ENCODE measurements around the gene NFE2L2.
"Not testable (repeated sequence)": the region's sequence is repeated elsewhere in the genome, so short reads cannot be mapped to it uniquely, and the experiment has no call there.

Gene NFE2L2

DNA sequence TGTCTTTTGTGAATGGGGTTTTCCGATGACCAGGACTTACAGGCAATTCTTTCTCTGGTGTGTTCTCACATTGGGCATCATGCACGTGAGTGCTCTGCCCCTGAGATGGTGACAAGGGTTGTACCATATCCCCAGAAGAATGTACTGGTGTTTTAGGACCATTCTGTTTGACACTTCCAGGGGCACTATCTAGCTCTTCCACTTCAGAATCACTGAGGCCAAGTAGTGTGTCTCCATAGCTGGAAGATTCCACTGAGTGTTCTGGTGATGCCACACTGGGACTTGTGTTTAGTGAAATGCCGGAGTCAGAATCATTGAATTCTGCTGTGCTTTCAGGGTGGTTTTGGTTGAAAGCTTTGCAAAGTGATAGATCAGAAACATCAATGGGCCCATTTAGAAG lies 33.3 kb downstream of the NFE2L2 start:
- no peak for DNase-seq

DNA sequence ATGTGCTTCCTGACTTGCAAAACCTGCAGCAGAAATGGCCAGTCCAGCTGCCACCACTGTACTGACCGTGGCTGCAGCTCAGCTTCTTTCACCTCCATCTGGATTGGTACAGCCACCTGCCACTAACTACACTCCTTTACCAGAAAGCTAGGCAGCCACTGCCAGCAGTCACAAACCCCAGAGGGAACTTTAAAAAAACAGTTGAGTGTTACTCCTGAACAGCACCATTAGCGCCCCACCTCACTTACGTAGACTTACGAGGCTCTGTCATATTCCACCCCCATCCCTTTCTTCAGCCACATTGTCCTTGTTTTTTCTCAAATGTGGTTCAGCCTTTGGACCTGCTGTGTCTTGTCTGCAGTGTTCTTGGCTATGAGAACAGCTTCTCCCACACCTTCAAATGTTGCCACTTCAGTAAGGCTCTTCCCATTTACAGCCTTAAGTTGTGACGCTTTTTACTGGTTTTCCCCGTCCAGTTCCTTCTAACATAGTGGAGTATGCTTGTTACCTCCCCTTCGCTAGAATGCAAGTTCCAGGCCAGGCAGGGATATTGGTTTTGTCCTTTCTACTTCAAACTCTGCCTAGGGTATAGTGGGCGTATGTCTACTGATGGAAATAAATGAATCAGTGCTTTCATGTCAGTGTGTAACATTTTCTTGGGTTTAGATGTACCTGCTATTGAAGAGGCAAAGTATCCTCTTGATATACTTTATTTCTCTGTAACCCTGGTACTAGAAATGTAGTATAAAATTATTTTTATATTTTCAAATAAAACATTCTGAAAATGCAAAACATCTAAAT lies 34.9 kb downstream of the NFE2L2 start:
- DNase-seq: no peak

DNA sequence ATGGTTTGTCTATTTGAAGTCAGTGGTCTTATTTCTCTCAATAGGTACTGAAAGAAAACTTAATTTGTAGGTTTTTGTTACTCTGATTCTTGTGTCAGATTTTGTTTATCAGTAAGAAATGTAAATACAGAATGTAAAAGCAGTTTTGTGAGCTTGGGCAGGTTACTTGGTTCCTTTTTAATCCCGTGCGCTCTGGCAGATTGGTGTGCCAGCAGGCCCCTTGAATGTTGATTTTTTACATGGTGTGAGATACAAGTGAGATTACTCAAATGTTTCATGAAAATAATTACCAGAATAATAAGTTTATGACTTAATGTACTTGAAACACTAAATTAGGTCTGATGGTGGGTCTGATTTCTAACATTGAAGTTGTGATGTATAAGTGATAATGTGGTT lies 38.6 kb downstream of the NFE2L2 start:
- no peak for DNase-seq

DNA sequence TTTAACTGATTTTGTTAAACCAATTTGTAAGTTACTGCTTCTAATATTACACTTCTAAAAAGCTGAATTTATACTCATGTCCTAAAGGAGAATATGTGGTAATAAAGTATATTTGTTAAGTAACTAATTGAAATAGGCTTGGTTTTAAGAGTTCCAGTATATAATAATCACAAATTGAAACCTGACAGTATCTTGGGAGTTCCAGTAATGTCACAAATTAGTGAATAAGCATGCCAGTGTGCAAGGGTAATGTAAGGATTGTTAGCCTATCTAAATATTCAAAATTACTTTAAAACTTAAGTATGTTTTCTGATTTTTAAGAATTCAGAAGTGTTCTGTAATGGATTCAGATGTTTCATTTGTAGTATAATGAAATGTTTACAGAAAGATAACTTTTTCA lies 41.1 kb downstream of the NFE2L2 start:
- not testable (repeated sequence) for DNase-seq

DNA sequence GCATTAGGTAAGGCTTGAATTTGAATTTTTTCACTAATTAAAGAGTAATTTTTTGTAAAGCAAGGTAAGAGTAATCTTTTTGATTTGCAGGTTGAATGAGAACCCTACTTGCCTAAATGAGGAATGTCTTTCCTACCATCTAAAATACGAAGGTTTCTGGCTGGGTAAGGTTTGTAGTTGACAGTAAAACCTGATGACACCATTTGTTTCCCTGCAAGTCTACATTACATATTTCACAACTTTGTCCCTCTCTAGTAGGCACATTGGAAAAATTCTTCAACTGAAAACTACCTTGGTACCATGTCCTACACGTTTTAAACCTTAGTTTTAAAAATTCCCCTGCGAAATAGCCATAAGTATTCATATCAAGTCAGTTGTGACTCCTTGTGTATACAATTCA lies 42.6 kb downstream of the NFE2L2 start:
- DNase-seq: no peak

DNA sequence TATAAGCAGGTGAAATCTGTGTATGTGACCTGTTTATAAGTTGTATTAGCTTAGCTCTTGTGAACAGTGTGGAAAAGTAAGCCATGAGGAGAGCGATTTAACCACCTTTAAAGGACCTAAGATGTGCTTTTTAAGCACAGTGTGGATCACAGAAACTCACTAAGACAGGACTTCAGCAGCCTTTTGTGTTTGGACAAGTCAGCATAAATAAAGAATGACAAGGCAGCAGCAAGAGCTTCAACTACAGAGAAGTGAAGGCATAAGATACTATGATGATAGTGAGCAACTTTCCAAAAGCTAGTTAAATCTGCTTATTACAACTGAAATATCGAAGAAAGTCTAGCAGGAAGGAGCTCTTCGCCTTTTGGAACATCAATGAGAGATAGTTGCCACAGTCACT lies 43.0 kb downstream of the NFE2L2 start:
- no peak for DNase-seq

DNA sequence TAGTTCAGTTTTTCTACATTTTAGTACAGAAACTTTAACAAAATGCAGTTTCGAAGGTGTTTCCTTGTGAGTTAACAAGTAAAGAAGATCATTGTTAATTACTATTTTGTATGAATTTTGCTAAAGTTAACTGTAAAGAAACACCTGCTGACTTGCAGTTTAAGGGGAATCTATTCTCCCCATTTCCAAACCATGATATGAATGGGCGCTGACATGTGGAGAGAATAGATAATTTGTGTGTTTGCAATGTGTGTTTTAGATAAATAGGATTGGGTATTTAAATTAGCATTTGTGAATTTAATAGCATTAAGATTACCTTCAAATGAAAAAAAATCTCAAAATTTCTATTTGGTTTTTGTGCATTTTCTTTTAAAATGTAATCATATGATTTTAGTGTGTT lies 44.7 kb downstream of the NFE2L2 start:
- not testable (repeated sequence) for DNase-seq

DNA sequence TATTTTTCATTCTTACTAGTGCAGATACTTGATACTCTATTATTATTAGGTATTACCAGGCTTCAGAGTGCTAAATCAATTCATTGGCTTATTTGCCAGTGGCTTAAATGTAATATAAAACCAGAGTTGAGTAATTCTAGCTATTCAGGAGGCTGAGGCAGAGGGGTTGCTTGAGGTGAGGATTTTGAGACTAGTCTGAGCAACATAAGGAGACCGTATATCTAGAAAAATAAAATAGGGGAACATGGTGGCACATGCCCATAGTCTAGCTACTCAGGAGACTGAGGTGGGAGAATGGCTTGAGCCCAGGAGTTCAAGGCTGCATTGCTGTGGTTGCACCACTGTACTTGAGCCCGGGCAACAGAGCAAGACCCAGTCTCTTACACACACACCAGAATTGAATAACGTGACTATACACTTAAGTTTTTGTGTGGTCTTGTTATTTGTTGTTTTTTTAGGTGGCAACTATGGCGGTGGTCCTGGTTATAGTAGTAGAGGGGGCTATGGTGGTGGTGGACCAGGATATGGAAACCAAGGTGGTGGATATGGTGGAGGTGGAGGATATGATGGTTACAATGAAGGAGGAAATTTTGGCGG lies 47.2 kb downstream of the NFE2L2 start:
- DNase-seq: no peak

DNA sequence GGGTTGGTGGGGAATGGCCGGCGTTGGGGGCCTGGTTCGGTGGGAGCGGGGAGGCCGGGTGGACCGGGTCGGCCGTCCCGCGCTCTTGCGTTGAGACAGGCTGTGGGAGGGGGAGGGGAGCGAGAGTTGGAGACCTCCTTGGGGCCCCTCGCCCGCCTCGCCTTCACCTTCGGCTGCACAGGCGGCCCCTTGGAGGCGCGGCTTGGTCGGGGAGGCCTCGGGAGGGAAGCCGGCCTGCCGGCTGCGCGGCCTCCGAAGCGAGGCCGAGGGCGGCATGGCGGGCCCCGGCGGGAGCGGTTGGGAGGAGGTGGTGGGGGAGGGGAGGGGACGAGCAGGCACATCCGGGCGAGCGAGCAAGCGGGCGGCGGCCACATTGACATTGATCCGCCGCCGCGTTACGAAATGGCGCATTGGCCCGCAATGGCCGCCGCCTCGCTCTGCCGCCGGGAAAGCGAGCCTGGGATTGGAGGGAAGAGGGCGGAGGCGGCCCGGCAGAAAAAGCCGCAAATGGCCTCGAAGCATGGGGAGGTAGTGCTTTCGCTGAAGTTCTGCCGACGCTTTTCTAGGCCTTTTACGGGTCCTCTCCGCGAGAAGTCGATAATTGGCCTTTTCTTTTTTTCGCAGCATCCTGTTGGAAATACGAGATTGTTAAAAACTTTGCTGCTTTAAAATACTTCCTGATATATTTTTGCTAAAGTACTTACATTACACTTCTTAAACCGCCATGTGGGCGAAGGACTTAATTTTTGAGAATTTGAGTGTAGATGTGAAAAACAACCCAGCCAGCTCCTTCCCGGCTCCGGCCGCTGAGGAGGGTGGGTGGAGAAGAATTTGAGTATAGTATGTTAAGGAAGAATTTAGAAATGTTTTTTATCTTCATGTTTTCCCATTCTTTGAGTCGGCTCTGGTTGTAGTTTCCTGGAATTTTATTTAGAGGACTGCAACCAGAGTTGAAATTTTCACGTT lies 51.4 kb downstream of the NFE2L2 start:
- peak; percentile 96 for DNase-seq

DNA sequence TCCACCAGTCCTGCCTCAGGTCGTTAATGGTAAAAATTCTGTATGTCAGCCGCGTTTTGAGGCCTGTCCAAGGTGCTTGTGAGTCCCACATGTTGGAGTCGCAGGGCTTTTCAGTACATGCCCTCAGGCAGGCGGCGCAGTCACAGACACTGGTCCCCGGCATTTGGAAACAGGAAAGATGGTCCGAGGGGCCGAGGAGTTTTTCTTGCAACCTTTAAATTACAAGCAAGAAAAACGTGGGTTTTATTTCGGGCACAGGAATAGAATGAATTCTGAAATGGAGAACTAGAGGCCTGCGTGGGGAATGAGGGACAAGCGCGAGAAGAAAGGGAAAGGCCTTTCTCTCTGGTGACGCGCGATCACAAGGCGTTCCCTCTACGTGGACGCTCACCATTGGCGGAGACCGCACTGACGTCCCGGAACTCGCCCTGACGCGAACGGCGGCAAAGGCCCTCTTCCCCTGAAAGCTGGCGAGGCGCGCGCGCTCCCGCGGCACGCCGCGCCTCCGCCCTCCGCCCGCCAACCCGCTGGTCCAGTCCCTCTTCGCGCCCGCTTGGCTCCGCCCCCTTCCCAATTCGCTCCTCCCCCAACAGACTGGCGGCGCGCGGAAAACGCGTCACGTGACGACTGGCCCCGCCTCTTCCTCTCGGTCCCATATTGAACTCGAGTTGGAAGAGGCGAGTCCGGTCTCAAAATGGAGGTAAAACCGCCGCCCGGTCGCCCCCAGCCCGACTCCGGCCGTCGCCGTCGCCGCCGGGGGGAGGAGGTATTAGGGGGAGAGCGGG lies 52.2 kb downstream of the NFE2L2 start, which contains the start of gene HNRNPA3:
TSS of gene HNRNPA3 (plus strand) at position 689 of the 785 bp plus-strand sequence. CDS start at position 695, 6 bp downstream.
- peak; percentile 100 for DNase-seq

DNA sequence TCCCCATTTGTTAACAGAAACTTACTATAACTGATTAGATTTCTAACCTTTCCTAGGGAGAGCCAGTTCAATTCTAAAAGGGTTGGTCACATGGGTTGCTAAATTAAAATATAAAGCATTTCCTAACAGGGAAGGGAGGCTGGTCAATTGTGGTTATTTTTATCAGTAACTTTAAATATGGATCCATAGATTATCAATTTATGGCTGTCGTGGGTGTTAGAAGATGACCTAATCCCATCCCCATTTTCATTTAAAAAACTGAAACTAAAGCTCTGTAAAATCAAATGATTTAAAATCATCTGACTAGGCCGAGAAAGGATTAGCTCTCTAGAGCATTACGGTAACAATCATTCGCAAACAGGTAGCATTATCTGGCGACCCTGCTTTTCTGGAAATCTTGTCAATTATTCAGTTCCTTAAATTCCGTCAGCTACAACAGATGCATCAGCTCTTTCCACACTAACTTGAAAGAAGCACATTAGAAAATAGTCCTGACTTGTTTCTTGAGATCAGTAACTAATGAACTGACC lies 52.9 kb downstream of the NFE2L2 start:
- DNase-seq: no peak

DNA sequence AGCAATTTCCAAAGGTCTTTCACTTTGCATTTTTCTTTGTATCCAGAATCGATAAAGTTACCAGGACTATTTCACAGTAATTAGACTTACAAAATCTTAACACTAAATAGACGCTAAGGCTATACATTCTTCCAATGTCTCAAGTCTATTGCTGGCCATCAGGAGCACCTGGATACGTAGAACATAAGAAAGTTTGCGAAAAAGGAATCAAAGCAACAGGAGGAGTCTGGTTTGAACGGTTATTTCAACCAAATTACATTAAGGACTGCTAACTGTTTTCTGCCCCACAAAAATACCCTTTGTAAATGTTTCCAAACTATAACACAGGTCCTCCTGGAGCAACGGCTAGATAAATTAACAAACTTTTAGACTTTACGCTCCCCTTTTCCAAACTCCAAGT lies 53.4 kb downstream of the NFE2L2 start:
- DNase-seq: no peak

DNA sequence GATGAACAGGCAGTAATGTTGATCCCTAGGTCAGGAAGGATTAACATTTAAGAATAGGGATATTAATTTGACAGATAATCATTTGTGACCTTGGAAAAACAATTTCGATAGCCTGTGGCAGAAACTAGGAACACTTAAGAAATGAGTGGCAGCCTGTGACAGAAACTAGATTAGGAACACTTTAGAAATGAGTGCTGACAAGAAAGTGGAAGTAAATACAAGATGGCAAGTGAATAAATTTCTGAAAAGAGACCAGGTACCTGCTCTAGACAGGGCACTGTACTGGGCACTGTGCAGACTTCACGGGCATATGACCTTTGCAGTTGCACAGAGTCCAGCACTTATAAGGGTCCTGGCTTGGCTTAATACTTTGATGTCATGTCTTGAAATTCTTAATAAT lies 57.4 kb downstream of the NFE2L2 start:
- no peak for DNase-seq

DNA sequence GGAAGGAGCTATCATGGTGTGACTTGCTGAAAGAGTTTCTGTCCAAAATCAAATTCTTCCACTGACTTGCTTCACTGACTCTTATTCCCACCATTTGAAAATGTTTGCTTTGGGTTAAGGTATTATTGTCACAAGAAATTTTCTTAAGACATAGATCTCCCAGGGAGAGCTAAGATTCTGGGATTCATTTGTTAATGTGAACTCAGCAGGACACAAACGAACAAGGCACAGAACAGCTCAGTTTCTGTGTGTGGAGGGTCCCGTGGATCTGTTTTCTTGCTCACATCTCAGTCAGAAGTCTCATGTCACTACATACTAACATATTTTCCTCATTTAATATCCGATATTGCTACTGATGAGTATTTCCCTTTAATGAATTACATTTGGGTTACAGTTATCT lies 60.1 kb downstream of the NFE2L2 start:
- no peak for DNase-seq

DNA sequence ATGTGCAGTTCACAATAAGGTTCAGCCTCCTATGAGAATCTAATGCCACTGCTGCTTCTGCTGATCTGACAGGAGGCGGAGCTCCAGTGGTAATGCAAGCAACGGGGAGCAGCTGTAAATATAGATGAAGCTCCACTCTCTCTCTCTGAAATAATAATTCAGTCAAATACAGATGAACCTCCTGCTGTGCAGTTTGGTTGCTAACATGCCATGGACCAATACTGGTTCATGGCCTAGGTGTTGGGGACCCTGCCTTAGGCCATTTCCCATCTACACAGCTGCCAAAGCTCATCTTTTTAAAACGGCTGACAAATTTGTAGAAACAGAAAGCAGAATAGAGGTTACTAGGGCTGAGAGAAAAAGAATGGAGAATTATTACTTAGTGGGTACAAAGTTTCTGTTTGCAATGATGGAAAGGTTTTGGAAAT lies 62.6 kb downstream of the NFE2L2 start:
- no peak for DNase-seq

DNA sequence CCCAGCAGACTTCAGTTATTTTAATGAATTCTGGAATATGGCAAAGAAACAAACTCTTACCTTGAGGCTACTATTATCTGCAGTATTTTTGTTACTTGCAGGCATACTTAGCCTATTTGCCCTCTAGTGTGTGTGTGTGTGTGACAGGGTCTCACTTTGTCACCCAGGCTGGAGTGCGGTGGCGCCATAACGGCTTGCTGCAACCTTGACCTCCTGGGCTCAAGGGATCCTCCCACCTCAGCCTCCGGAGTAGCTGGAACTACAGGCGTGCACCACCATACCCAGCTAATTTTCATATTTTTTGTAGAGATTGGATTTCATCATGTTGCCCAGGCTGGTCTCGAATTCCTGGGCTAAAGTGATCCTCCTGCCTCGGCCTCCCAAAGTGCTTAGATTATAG lies 64.1 kb downstream of the NFE2L2 start:
- DNase-seq: not testable (repeated sequence)

DNA sequence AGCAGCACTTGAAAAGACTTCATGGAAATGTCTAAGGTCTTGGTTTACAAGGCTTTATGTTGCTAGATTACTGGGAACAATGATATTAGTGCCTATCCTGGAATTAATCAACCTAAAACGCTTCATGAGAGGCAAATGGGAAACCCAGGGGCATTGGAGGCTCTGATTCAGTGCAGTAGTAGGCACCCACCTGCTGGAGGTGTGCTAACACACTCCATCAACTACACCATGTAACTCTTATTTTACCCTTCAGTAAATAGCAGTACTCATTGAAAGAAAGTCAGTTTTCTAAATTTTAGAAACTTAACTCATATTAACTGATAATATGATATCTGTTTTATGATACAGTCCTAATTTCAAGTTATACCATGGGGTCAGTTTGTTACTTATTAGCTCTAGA lies 69.3 kb downstream of the NFE2L2 start:
- DNase-seq: no peak

DNA sequence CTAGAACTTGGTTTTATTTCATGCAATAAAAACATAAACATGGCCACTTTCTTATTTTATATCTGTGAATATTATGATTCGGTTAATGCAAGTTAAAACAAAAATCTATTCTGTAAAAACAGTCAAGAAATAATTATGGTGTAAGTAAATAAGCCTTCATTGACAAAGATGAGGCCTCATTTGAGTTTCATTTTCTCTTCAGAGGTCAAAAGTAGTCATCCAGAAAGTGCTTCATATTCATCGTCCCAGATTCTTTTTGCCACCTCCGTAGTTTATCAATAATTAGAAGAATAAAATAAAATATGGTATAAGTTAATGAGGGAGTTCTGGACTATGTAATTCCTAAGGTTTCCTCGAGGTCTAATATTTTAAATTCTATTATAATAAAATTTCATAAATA lies 71.3 kb downstream of the NFE2L2 start:
- no peak for DNase-seq

DNA sequence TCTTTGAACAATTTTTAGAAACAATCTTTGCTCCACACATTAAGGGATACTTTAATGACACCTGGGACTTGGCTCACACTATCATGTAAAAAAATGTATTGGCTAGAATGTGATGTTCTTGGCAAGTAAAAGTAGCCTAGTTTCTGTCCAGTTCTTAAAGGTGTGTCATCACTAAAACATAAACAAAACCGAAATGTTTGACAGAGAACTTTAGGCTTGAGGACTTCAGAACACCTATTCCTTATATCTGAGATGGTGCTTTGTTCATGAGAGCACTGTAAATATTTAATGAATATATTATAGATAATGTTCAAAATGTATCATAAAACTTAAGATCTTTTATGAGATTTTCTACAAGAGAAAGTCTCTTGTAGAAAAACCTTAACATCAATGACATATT lies 71.7 kb downstream of the NFE2L2 start:
- no peak for DNase-seq

DNA sequence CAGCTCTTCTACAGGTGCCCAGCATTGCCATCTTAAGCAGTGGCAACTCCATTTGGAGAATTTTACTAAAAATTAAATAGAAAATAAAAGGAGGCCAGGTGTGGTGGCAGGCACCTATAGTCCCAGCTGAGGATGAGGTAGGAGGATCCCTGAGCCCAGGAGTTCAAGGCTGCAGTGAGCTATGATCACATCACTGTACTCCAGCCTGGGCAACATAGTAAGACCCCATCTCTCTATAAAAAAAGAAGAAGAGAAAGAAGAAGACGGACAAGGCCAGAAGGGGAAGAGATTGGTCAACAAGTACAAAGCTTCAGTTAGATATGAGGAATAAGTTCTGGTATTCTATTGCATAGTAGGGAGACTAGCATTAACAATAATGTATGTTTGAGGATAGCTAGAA lies 73.6 kb downstream of the NFE2L2 start:
- no peak for DNase-seq

DNA sequence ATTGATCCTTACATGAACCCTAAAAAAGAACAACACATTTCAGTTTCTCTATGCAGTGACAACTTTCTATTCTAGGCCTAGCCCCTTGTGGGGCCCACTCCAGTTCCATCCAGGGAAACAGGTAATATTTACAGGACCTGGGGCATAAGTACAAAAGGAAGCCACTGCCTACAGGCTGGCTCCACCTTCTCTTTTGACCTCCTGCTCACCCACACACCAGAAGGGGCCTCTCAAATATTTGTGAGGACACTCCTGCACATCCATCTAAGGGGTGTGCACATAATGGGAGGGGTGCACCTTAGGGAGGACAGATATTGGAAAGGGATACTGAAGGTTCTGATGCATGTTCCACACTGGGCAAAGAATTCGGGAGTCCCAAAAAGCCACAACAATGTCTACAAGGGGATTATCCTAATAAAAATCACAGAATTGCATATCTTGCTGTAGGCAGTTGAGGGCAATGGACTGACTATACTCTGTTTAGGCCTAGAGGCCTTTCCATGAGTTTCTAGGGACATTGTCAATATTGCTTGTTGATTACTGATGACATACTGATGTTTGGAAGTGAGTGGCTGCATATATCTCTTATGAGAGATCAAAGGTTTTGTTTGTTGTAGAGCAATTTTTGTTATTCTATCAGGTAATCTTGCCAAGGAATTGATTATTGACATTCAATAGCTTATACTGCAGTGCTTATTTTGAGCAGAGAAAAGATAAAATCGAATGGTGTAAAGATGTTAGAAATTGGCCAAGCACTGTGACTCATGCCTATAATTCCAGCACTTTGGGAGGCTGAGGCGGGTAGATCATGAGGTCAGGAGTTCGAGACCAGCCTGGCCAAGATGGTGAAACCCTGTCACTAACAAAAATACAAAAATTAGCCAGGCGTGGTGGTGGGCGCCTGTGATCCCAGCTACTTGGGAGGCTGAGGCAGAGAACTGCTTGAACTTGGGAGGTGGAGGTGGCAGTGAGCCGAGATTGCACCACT lies 75.8 kb downstream of the NFE2L2 start:
- no peak for DNase-seq
